IMR-90 (cell line): ENCODE measurements around the gene PCSK6. TPM values are rescaled to one million over a fixed set of nuclear protein-coding genes. Genes with fewer than 3 reads are reported as not detected.

ENCODE experiments used
- ATAC-seq: fragments of 200-7000 bp; cut with Tn5 transposase; 2 replicates; pipeline ENCODE4 v1.9.1; 2020; ENCODE audit warnings: low read depth, mild to moderate bottlenecking, moderate library complexity
- BruUV-seq: library from RNA; stranded (reverse); fragments of 400-500 nt; replicated peaks from 2 replicates; lab custom pipeline; 2021; lab: Mats Ljungman, UMichigan
- CTCF ChIA-PET: fragments of 300-600 bp; formaldehyde crosslinking; extraction: SDS; loops from one replicate; lab custom pipeline; 2021; ENCODE audit warnings: antibody characterized with exemption; lab: Yijun Ruan, JAX
- POLR2A ChIA-PET: fragments of 300-600 bp; sonication (Branson Sonifier 250); formaldehyde crosslinking; loops from one replicate; lab custom pipeline; 2022; ENCODE audit warnings: antibody characterized with exemption; ENCODE audit not compliant: unreplicated experiment; lab: Charles Lee
- DNase-seq: peaks from one replicate; pipeline ENCODE4 v3.0.0; 2013
- H2AFZ ChIP-seq: replicated peaks from 2 replicates; pipeline ENCODE3; 2013; ENCODE audit warnings: low read length, mild to moderate bottlenecking; ENCODE audit not compliant: poor library complexity
- H2AK5ac ChIP-seq: 2 replicates; pipeline ENCODE4 v1.6.1; 2013; ENCODE audit warnings: low read depth, low read length, inconsistent platforms
- H2AK9ac ChIP-seq: replicated peaks from 2 replicates; pipeline ENCODE3; 2013; ENCODE audit warnings: mild to moderate bottlenecking, low read depth, low read length, moderate library complexity; ENCODE audit not compliant: poor library complexity
- H2BK120ac ChIP-seq: 2 replicates; pipeline ENCODE4 v1.6.1; 2013; ENCODE audit warnings: low read depth, low read length, inconsistent platforms
- H2BK15ac ChIP-seq: 3 replicates; pipeline ENCODE4 v1.6.1; 2013; ENCODE audit warnings: low read depth, low read length, inconsistent platforms
- H2BK20ac ChIP-seq: 2 replicates; pipeline ENCODE4 v1.6.1; 2013; ENCODE audit warnings: low read depth, mild to moderate bottlenecking, inconsistent platforms, low read length, moderate library complexity
- H2BK5ac ChIP-seq: 2 replicates; pipeline ENCODE4 v1.6.1; 2013; ENCODE audit warnings: mild to moderate bottlenecking, low read depth, low read length, inconsistent platforms; ENCODE audit not compliant: poor library complexity, severe bottlenecking
- H3K14ac ChIP-seq: replicated peaks from 2 replicates; pipeline ENCODE4 v1.6.1; 2013; ENCODE audit warnings: low read depth, low read length, inconsistent platforms
- H3K18ac ChIP-seq: 2 replicates; pipeline ENCODE4 v1.6.1; 2013; ENCODE audit warnings: low read depth, low read length, control low read depth
- H3K23ac ChIP-seq: 2 replicates; pipeline ENCODE4 v1.6.1; 2013; ENCODE audit warnings: low read depth, low read length, inconsistent platforms
- H3K27ac ChIP-seq: 2 replicates; pipeline ENCODE4 v1.5.1; 2013; ENCODE audit warnings: mild to moderate bottlenecking, control low read depth, low read length; ENCODE audit not compliant: insufficient read depth
- H3K27me3 ChIP-seq: 2 replicates; pipeline ENCODE4 v1.6.1; 2013; ENCODE audit warnings: low read length; ENCODE audit not compliant: control insufficient read depth, insufficient read depth
- H3K36me3 ChIP-seq: 2 replicates; pipeline ENCODE4 v1.6.1; 2013; ENCODE audit warnings: low read length, mixed read lengths; ENCODE audit not compliant: control insufficient read depth, insufficient read depth
- H3K4ac ChIP-seq: 2 replicates; pipeline ENCODE4 v1.6.1; 2013; ENCODE audit warnings: low read depth, low read length, inconsistent platforms
- H3K4me1 ChIP-seq: 2 replicates; pipeline ENCODE4 v1.6.1; 2013; ENCODE audit warnings: low read length, mixed read lengths; ENCODE audit not compliant: control insufficient read depth, insufficient read depth
- H3K4me2 ChIP-seq: 2 replicates; pipeline ENCODE4 v1.6.1; 2013; ENCODE audit warnings: low read depth, mild to moderate bottlenecking, control low read depth, low read length, moderate library complexity
- H3K4me3 ChIP-seq: 2 replicates; pipeline ENCODE4 v1.5.1; 2013; ENCODE audit warnings: low read depth, mild to moderate bottlenecking, control low read depth, low read length, moderate library complexity; ENCODE audit not compliant: insufficient read depth
- H3K56ac ChIP-seq: 2 replicates; pipeline ENCODE4 v1.6.1; 2013; ENCODE audit warnings: low read length, inconsistent platforms; ENCODE audit not compliant: insufficient read depth; ENCODE audit errors: extremely low read depth
- H3K79me1 ChIP-seq, 2 experiments: 2 replicates each; pipeline ENCODE4 v1.6.1; 2013; ENCODE audit warnings: low read length in 2 of 2, inconsistent platforms in 1 of 2, low read depth in 1 of 2
- H3K9ac ChIP-seq: 2 replicates; pipeline ENCODE4 v1.6.1; 2013; ENCODE audit warnings: low read depth, low read length, control low read depth
- H3K9me1 ChIP-seq: 2 replicates; pipeline ENCODE4 v1.6.1; 2013; ENCODE audit warnings: low read length, inconsistent platforms; ENCODE audit not compliant: insufficient read depth
- H3K9me3 ChIP-seq: 2 replicates; pipeline ENCODE4 v1.6.1; 2013; ENCODE audit warnings: low read length; ENCODE audit not compliant: control insufficient read depth, insufficient read depth
- H4K20me1 ChIP-seq: 2 replicates; pipeline ENCODE4 v1.6.1; 2013; ENCODE audit warnings: low read length, inconsistent platforms; ENCODE audit not compliant: insufficient read depth
- H4K5ac ChIP-seq: 2 replicates; pipeline ENCODE4 v1.6.1; 2013; ENCODE audit warnings: mild to moderate bottlenecking, low read depth, low read length, control low read depth
- H4K8ac ChIP-seq, 2 experiments: 2 replicates each; pipeline ENCODE4 v1.6.1; 2013; ENCODE audit warnings: low read depth in 2 of 2, low read length in 2 of 2, control low read depth in 1 of 2, inconsistent platforms in 1 of 2
- H4K91ac ChIP-seq: 2 replicates; pipeline ENCODE4 v1.6.1; 2013; ENCODE audit warnings: low read depth, low read length, inconsistent platforms; ENCODE audit not compliant: insufficient read depth
- RFX5 ChIP-seq: IDR thresholded peaks from 2 replicates; pipeline ENCODE4 v1.8.0; 2012; ENCODE audit warnings: low read depth, mild to moderate bottlenecking, low read length, moderate library complexity
- WGBS, 2 experiments: methylation state at CpG; one replicate each; pipeline versions ENCODE4 v1.1.5 to v1.1.7; 2013; ENCODE audit warnings: missing lambda C conversion rate in 2 of 2; ENCODE audit not compliant: insufficient read length in 1 of 2; ENCODE audit errors: extremely low coverage in 2 of 2; 5-methylcytosine and 5-hydroxymethylcytosine counted together
- dilution Hi-C: fragments of 300-500 bp; cut with HindIII; formaldehyde crosslinking; loops from one replicate; pipeline ENCODE4 v1.14.3; 2018; ENCODE audit warnings: low sequenced_read_pairs; ENCODE audit not compliant: unreplicated experiment
- in situ Hi-C: fragments of 300-500 bp; cut with MboI; formaldehyde crosslinking; loops from 3 replicates; pipeline ENCODE4 v1.14.3; 2019; ENCODE audit warnings: low sequenced_read_pairs, inconsistent platforms, mixed read lengths
- intact Hi-C: fragments of 100-400 bp; cut with micrococcal nuclease; formaldehyde crosslinking; loops from 2 replicates; pipeline ENCODE4 v1.10.0; 2022
- polyA plus RNA-seq, 3 experiments: library from polyadenylated mRNA; depleted of rRNA; stranded (reverse); fragments of >200 nt; gene quantifications; 2 replicates each; pipeline ENCODE4 v1.2.3, GENCODE V29; 2012; ENCODE audit warnings: low replicate concordance in 1 of 3
- total RNA-seq: library from RNA; depleted of rRNA; stranded (reverse); fragments of >200 nt; gene quantifications from 2 replicates; pipeline ENCODE4 v1.2.3, GENCODE V29; 2012

PCSK6 gene
- total and polyA plus RNA-seq, 2 of the 4 experiments (the other 2 are of a cell fraction) = not detected

- Histone ChIP-seq H3K79me1 (no peaks in the 10 kb centered on the region), H4K5ac (no peak overlapping the region), H2BK120ac (no peak overlapping the region), H3K9ac (no peak overlapping the region), H3K18ac (no peak overlapping the region), H2AK5ac (no peak overlapping the region), H2BK15ac (no peak overlapping the region), H3K56ac (no peak overlapping the region), H4K20me1 (no peaks in the 10 kb centered on the region), H2AFZ (no peak overlapping the region), H3K27me3 (peaks cover 31% of the 10 kb centered on the region), H3K4me2 (no peak overlapping the region), H3K14ac (no peak overlapping the region), H2BK5ac (no peak overlapping the region), H3K27ac (no peak overlapping the region), H3K23ac (no peak overlapping the region), H2BK20ac (no peak overlapping the region), H3K4me1 (no peaks in the 10 kb centered on the region), H4K91ac (no peak overlapping the region), H4K8ac (no peak overlapping the region), H3K4ac (no peak overlapping the region), H3K4me3 (no peak overlapping the region), H3K9me3 (no peaks in the 10 kb centered on the region), H3K9me1 (no peaks in the 10 kb centered on the region), H2AK9ac (no peak overlapping the region), H3K36me3 (no peaks in the 10 kb centered on the region)
- ATAC-seq (no peak), DNase-seq (no peak)
- WGBS, 2 experiments = 73% methylated on average over 9 of the region's 9 CpGs; no CpG with 5 or more reads in 1 of the 2 experiments
- TF ChIP-seq RFX5 = no peak
- dilution Hi-C loops (no loop called here), in situ Hi-C loops (no loop called here), intact Hi-C loops (no loop called here)
- ChIA-PET CTCF (no interaction called here), POLR2A (no interaction called here)
- no TSS peak for BruUV-seq
Measured at GRCh38 chr15:101389362-101389761, 100.1 kb downstream of the PCSK6 start.
